GM18909 (cell line): ENCODE results near the gene ARHGAP6.

Experiments
- ATAC-seq: cut with Tn5 transposase; IDR thresholded peaks from one replicate; pipeline ENCODE4 v1.9.1; 2021; ENCODE audit warnings: mild to moderate bottlenecking; ENCODE audit not compliant: unreplicated experiment, poor library complexity

Gene ARHGAP6

DNA sequence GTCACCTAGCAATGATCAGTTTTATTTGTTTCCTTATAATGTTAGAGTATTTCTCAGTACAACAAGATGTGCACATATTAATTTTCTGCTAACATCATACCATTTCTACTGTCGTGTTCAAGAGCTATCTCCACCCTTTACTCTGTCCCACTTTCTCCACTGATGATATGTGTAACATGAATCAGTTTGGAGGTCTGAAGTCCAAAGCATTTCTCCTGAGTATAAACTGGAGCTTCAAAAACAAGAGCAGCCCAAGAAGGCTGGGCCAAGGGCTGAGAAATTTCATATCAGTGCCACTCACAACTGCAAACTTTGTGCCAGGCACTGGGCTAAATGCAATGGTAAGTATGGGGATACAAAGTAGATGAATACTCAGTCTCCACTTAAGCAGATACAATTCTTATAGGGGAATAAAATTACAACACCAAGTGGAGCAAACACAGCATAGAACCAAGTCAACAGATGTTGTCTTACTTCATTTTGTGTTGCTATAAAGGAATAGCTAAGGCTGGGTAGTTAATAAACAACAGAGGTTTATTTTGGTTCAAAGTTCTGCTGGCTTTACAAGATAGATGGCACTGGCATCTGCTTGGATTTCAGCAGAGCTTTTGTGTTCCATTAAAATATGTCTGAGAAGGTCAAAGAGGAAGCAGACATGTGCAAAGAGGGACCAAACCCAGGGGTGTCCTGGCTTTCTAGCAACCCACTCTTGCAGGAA is 328.3 kb downstream of the ARHGAP6 start:
- ATAC-seq: no peak

DNA sequence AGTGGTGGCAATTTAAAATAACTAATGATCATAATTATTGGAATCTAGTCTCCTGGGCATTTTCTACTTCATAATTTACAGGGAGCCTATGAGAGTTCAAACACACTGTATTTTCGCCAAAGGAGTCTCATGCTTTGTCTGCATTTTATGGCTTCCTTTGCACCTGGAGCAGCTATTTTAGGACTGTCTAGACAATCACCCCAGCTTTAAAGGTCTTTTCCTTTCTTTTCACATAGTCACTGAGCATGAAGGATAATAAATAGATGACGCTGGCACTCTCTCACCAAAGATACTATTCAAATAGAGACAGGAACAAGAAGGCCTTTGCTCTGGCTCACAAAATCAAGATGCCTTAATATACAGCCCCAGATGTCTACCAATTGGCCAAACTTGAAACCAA is 329.5 kb downstream of the ARHGAP6 start:
- ATAC-seq: no peak

DNA sequence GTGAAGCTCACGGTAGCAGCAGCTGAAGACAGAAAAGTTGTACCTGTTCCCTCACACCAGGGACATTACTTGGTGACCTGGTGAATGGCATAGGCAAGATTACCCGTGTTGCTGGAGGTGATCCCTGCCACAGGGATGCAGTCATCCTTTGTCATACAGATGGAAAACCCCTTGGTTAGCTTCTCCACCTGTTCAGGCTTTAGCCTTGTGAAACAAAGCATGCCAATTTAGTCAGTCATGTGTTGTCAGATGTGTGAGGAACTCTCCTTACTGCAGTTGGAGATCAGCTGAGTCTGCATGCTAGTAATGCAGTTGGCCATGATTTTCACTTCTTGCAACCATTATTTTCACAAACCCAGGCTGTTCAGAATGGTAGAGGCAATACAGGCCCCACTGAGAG is 331.6 kb downstream of the ARHGAP6 start:
- ATAC-seq: no peak

DNA sequence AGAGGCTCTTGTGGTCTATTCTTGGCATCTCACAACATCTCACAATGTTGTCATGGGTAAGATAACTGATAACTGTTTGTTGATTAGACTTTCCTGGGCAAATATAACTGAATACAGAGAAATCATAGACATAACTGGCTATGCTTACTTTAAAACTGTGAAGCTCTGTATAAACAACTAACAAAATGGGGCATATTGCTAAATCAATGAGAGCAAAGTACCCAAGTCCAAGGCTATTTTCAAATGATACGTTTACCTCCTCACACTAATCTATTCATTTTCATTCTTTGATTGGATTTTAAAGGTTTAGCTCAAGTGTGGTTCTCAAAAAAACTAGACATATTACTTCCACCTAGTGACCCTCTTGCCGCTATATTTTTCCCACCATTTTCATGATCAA is 333.9 kb downstream of the ARHGAP6 start:
- no peak for ATAC-seq

DNA sequence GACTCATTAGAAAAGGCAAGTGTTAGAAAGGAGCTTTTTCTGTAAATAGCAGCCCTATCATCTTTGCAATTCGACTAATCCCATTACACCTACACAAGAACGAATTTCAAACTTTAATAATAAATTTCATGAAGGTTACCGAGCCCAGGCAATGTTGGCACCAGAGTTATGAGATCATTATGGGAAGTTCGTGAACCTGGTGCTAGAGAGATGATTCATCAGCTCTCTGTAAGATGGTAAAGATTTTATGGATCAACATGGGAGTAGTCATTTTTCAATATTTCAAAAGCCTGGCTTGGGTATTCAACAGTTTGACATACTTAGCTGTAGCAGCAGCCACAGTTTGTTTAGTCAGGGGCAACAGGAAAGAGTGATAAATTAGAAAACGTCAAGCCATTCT is 336.7 kb downstream of the ARHGAP6 start:
- ATAC-seq: no peak

DNA sequence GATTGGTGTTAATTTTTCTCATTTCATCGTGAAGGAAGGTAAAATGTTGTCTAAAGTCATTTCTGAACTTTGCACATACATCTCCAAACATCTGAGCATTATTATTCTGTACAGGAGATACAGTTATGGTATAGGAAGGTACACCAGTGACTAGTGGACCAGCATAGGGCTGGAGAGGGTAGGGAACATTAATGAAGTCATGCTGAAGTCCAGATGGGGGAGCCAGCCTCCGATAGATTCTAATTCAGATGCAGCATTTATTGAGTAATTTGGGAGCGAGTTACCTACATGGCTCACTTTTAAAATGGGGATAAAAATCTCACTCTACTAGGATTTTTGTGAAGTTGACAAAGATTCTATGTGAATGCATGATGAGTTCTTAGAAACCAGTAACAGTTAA is 337.6 kb downstream of the ARHGAP6 start:
- ATAC-seq: no peak

DNA sequence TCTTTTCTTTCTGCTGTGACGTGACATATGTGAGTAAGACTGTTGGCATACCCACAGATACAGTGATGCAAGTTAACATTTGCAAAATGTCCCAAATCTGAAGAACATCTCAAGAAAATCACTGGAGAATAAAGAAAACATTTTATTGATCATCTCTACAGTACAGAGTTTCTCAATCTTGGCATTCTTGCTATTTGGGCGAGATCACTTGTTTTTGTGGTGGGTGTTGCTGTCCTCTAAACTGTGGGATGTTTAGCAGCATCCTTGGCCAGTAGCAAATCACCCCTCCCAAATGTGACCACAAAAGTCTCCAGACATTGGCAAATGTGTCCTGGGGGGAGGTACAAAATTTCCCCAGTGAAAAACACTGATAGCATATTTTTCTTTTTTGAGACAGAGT is 343.7 kb downstream of the ARHGAP6 start:
- ATAC-seq: no peak

DNA sequence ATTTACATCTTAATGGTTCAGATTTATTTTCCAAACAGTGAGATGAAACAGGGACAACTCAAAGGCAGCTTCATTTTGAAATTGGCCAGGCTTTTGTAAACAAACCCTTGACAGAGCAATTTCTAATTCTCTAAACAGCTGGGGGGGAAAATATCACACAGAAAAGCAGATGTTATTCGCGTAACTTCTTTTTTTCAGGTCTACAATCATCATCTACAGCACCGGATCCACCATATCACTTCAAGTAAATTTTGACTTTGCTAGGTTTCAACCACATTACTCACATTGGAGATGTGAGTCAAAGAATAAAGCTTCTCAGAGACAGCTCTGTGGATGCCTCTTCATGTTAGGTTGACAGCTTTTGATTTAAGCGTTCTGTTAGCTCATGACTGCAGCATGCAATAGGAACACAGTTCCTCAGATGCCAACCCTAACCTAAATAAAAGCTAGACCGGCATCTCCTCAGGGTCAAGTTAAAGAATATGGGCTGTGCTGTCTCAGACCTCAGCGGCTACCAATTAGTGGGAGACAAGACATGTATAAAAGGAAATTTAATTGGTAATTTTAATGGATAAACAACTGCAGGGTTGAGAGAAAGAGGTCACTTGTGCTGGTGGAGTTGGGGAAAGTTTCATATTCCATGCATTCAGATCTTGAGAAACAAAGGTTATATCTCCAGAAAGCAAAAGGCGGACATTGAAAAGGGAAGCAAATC is 345.8 kb downstream of the ARHGAP6 start:
- ATAC-seq: no peak

DNA sequence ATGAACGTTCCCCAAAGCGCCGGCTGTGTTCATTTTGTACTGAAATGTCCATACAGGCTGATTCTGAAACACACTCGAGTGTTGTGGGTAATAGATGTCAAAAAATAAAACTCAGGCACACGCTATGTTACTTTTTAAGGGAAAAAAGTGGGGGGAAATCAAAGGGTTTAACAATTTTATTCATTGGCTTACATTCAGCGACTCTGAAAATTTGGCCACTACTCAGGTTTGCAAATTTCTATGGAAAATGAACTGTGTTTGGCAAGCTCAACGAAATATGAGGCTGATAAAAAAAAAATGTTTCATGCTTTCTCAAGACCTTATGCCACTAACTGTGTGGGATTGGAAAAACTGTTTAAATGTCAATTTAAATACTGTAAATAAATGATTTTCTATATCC is 354.0 kb downstream of the ARHGAP6 start:
- ATAC-seq: no peak

DNA sequence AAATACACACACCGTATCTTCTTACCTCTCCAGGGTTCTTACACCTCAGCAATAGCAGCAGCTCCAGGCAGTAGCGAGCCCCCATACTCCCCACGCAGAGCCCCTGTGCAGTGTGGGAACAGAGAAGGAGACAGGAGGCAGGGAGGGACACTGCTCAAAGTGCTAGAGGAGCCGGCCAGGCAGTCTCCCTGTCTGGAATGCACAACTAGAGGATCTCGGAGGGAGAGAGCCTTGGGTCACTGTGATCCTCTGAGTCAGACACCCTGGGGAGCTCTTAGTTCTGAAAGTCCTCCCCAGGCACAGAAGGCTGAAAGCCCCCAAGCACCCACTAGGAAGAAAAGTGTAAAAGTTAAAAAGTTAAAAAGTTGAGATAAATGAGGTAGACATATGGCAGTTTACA is 356.5 kb downstream of the ARHGAP6 start:
- ATAC-seq: no peak

DNA sequence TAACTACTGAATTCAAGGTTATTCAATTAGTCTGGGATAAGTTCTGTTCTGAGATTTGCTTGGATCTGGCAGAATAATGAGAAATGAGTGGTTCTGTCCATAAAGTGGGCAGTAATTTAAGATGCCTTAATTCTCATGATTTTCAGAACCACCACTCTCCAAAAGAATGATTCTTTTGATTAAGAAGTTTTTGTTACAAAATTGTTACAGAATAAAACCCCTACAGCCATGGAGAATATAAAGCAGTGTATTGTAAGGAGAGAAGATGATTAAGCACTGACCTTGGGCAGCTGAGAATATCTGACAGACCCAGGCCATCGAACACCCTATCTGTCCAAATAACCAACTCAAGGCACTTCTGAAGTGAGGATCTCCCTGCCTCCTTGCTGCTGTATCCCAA is 360.1 kb downstream of the ARHGAP6 start:
- no peak for ATAC-seq

DNA sequence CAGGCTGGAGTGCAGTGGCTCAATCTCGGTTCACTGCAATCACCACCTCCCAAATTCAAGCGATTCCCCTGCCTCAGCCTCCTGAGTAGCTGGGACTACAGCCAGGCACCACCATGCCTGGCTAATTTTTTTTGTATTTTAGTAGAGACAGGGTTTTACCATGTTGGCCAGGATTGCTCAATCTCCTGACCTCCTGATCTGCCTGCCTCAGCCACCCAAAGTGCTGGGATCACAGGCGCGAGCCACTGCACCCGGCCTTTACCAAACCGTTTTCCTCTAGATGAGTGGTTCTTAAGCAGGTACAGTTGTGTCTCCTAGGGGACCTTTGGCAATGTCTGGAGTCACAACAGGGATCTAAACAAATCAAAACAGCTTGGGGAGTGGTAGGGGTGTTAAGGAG is 360.9 kb downstream of the ARHGAP6 start:
- no peak for ATAC-seq

DNA sequence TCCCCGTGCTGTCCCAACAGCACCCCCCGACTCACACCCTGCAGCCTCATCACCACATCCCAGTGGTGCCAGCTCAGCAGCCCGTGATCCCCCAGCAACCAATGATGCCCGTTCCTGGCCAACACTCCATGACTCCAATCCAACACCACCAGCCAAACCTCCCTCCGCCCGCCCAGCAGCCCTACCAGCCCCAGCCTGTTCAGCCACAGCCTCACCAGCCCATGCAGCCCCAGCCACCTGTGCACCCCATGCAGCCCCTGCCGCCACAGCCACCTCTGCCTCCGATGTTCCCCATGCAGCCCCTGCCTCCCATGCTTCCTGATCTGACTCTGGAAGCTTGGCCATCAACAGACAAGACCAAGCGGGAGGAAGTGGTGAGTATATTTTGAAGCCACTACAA is 367.1 kb downstream of the ARHGAP6 start:
- ATAC-seq: no peak

DNA sequence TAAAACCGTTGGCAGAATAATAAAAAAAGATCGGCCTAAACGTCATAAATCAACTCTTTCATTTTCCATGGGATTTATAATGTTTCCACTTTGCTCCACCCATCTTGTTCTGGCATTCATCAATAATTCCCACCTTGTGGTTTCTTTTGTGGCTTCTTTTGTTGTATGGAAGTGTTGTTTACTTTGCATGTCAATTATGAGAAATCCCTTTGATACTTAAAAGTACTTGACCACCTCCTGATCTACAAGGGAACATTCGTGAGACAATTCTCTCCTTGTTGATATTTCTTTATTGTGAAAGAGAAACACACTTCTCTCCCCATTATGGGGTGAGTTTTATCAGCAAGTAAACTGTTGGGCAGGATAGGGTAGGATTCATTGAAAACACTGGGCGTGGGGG is 369.7 kb downstream of the ARHGAP6 start:
- no peak for ATAC-seq

DNA sequence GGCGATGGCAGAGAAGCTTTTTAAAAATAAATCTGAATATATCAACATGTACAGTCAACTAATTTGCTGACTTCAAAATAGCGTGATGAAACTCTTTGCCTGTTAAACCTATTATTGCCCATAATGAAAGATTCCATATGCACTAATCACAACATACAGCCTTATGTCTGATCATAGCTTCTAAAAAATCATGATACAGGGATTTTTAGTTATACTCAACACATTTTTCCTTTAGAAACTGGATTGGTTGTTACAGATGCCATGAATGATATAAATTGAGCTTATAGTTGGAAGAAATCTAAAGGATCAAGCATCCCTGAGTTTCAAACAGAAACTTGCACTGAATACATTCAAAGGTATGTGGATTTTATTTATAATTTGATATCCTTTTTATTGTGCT is 372.6 kb downstream of the ARHGAP6 start, which contains the start of gene AMELX:
Gene AMELX (plus strand): TSS at position 301 of the 400 bp plus-strand sequence. CDS start 1,376 bp downstream, outside the sequence.
- no peak for ATAC-seq

DNA sequence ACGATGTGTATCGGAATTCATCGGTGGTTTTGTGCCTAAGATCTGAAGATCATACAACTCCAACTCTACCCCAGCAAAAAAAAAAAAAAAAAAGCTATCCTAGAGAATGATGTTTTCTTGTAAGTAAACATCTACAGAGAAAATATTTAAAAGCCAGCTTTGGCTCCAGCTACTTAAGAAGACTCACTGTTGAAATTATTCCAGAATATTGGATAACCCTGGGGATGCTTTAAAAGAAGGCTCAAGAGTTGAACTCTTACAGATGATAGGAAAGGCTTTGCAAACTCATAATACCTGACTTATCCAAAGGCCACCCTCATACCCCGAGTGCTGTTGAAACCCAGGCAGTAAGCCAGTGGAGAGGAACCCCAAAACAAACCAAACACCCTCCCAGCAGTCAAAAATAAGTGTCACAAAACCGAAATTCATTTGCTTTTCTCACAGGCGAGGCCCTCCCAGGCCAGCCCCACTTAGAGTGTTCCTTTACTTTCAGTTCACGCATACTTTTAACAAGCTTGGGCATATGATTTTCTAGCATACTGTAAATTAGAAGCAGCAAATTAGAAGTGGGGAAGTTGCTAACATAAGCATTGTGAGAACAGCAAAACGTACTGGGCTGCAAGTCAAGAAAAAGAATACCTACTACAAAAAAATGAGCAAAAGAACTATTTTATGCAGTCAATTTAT is 375.2 kb downstream of the ARHGAP6 start:
- ATAC-seq: no peak

DNA sequence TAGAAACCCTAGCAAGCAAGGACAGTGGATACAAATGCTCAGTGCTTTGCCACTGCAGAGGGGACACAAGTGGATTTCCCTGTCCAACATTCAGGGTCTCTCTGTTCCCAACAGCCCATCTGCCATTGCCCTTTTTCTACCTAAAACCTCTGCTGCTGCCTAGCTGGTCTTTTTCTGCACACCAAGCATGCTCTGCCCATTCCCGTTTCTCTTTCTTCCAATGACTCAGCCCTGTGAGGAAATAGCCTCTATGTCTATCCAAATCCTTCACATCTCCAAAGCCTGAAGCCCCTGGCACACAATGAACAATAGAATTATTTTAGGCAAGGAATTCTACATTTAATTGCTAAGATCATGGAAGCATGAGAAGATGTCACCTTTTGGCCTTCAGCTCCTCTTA is 378.2 kb downstream of the ARHGAP6 start:
- no peak for ATAC-seq

DNA sequence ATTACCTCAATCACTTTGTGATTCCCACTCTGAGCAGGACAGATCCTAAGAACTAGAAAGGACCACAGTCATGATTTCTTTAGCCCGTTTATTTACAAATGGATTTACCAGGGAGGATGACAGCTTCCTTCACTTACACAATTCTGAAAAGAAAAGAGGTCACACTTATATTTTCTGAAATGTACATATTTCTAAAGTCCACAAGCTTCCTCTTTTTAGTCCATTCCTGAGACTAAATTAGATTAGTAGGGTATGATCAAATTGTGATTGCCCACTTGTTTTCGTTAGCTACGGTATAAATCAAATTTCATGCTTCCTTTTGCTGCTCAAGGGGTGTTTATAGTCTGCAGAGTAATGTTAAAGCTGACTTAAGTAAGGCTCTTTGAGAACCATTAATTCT is 380.1 kb downstream of the ARHGAP6 start:
- no peak for ATAC-seq

DNA sequence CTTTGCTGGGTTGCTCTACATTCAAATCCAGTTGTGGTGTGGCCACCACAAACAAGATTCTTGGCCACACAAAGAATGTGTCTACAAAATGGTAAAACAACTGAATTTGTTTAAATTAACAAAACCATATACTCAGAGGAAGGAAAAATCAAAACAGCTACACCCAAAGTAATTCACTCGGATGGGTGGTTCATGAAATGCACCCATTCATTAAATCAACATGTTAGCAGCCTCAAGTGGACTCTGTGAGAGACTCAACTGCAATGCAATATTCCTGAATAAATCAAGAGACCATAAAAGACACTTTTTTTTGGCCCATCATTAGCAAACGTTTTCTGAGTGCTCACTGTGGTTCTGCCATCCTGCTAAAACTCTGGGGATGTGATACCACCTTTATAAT is 383.7 kb downstream of the ARHGAP6 start:
- no peak for ATAC-seq

DNA sequence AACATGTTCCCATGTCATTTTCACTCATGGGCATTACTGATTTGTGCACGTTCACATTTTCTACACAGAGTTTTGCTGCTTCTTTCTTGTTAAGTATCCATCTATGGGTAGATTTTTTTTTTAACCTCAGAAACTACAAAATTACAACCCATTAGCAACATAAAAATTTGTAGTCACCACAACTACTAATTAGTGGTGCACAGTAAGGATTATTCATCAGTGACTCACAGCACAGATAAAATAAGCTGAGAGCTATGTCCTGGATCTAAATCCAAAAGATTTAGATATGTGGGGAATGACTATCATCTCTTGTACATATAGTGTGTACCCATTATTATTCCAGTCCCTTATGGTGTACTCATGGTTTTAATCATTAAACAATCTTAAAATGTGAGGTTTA is 392.2 kb downstream of the ARHGAP6 start:
- no peak for ATAC-seq

DNA sequence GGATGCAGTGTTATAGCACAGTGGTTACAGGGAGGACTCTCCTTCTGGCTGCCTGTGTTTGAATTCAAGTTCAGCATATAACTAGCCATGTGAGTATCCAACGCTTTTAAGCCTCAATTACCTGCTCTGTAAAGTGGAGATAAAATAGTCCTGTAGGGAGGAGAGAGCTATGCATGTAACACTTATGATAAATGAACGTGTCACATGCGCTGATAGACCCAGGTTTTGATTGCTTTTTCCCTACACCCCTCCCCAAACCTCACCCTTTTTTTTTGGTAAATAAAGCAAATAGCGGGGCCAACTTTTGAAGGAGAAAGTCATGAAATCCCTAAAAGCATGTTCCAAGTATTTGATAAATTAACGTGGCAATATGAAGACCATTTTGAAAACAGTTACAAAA is 392.9 kb downstream of the ARHGAP6 start:
- no peak for ATAC-seq
